Regular cardiac myocyte (primary cell): Measurements from ENCODE around the gene CCDC134. TPM values are rescaled to one million over a fixed set of nuclear protein-coding genes. Genes with fewer than 3 reads are reported as not detected.

Experiments
- total RNA-seq: library from RNA; depleted of rRNA; stranded (reverse); fragments of >200 nt; gene quantifications from 2 replicates; pipeline ENCODE4 v1.2.3, GENCODE V29; 2014

Gene CCDC134
- 7.9 and 11.3 TPM in 2 replicates for total RNA-seq

DNA sequence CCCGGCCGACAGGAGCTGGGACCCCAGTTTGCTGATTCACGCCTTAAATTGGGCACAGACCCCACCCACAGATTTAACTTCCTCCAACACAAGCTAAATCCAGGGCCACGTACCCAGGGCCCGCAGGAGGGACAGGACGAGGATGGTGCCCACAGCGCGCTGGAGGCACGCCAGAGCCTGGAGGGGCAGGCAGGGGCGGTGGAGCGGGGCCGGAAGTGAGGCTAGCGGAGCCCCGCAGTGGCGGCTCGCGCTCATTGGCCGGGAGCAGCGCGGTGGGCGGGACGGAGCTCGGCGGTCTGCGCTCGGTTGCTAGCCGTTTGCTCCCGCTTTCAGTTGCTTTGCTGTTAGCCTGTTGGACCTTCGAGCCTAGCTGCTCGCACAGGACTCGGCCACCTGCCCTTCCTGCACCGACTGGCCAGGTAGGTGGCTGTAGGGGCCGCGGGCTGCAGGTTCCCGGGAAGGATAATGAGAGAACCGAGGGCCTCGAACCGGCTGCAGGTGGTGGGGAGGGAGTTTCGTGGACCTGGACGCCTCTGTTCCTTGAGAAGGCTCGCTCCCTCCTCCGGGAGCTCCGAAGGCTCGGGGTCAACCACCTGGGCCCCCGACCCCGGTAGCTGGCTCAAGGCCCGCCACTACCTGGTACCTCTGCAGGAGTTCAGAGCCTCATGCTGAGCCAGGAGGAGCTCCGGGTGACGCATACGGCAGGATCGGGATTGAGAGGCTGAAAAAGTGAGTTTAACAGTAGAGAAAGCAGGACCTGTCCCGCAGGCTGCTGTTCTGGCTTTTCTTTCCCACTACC lies at the start of gene CCDC134:
Gene CCDC134 (plus strand): TSS at position 332 of the 799 bp plus-strand sequence. CDS start 8,212 bp downstream, outside the sequence.

DNA sequence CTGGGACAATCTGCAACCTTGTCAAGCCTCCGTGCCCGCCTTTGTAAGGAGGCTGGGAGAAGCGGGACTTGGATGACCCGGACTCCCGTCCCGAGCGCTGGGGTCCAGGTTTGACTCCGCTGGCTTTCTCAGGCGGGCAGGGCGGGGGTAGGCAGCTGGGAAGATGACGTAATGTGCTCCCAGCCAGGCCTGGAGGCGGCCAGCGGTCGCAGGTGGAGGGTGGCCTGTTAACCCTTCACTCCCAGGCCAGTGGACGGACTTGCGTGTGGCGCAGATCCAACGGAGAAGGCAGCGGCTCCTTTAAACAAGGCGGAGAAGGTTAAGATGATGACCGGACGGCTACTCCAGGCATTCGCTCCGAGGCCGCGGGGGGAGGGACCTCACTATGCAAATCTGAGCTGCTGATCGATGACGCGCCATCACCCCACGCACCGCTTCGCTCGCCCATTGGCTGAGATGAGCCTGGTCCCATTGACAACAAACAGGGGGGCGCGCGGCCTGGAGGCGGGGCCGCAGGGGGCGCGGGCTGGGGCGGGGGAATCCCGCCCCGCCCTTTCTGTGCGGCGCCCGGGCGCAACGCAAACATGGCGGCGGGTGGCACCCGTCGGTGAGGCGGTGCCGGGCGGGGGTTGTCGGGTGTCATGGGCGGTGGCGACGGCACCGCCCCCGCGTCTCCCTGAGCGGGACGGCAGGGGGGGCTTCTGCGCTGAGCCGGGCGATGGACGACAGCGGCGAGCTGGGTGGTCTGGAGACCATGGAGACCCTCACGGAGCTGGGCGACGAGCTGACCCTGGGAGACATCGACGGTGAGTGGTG lies 32.3 kb downstream of the CCDC134 start, which contains the start of gene SREBF2:
Gene SREBF2 (plus strand): TSS at position 553 of the 816 bp plus-strand sequence. CDS start 166 bp downstream, at position 719.

Other genes starting within 250 kb of the CCDC134 start
- under 0.01 and 0.56 TPM in 2 replicates for gene CSDC2, start 239.7 kb upstream of the CCDC134 start, total RNA-seq
- gene PMM1, start 210.8 kb upstream of the CCDC134 start, total RNA-seq: 17.2 and 56.6 TPM in 2 replicates
- 13.0 and 24.2 TPM in 2 replicates for gene DESI1, start 179.6 kb upstream of the CCDC134 start, total RNA-seq
- 264 and 453 TPM in 2 replicates for gene XRCC6, start 179.4 kb upstream of the CCDC134 start, total RNA-seq
- 69.9 and 127 TPM in 2 replicates for gene SNU13, start 111.8 kb upstream of the CCDC134 start, total RNA-seq
- 0.96 and 1.7 TPM in 2 replicates for gene MEI1, start 101.2 kb upstream of the CCDC134 start, total RNA-seq
- gene SREBF2, start 32.4 kb downstream of the CCDC134 start, total RNA-seq: 23.4 and 33.0 TPM in 2 replicates
- gene SHISA8, start 114.4 kb downstream of the CCDC134 start, total RNA-seq: not detected in 2 replicates
- under 0.01 TPM in 1 of 2 replicates, not detected in the other for gene TNFRSF13C, start 126.1 kb downstream of the CCDC134 start, total RNA-seq
- 3.4 and 30.1 TPM in 2 replicates for gene CENPM, start 146.5 kb downstream of the CCDC134 start, total RNA-seq
- gene SEPTIN3, start 168.8 kb downstream of the CCDC134 start, total RNA-seq: under 0.01 TPM in 1 of 2 replicates, not detected in the other
- 0.19 and 0.56 TPM in 2 replicates for gene WBP2NL, start 198.1 kb downstream of the CCDC134 start, total RNA-seq